Mucosa of stomach (tissue), 1 donor: ENCODE results near the gene EXOSC5.

ENCODE experiments used
- H3K27me3 ChIP-seq: one replicate; pipeline ENCODE4 v1.7.0; 2013; ENCODE audit warnings: mild to moderate bottlenecking, low read length; ENCODE audit not compliant: control insufficient read depth, insufficient read depth
- H3K36me3 ChIP-seq: one replicate; pipeline ENCODE4 v1.7.0; 2013; ENCODE audit warnings: low read length; ENCODE audit not compliant: control insufficient read depth, insufficient read depth
- H3K4me1 ChIP-seq: one replicate; pipeline ENCODE4 v1.7.0; 2013; ENCODE audit warnings: mild to moderate bottlenecking, low read length; ENCODE audit not compliant: control insufficient read depth, insufficient read depth
- H3K4me3 ChIP-seq: one replicate; pipeline ENCODE4 v1.7.0; 2013; ENCODE audit warnings: low read length
- H3K9ac ChIP-seq: one replicate; pipeline ENCODE4 v1.7.0; 2013; ENCODE audit warnings: mild to moderate bottlenecking, low read length, moderate library complexity
- H3K9me3 ChIP-seq: one replicate; pipeline ENCODE4 v1.7.0; 2013; ENCODE audit warnings: mild to moderate bottlenecking, low read length, moderate library complexity; ENCODE audit not compliant: control insufficient read depth
- donor health status: Pancreatic carcinoma.

EXOSC5 gene

DNA sequence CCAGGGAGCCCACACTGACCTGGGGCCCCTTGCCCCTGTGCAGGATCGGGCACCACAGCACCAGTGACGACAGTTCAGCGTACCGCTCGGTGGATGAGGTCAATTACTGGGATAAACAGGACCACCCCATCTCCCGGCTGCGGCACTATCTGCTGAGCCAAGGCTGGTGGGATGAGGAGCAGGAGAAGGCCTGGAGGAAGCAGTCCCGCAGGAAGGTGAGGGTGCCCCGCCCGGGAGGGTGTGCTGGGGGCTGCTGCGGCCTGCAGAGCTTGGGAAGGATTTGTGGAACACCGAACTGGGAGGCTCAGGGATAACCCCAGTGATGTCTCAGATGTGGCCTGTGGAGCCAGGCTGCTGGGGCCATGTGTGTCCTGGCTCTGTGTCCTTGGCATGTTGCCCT lies 25.8 kb upstream of the EXOSC5 start:
- H3K4me1 ChIP-seq: peaks cover 46% of the 10 kb centered on the region
- no peak overlapping the region for H3K9ac ChIP-seq
- H3K27me3 ChIP-seq: no peaks in the 10 kb centered on the region
- peaks cover 13% of the 10 kb centered on the region for H3K36me3 ChIP-seq
- H3K9me3 ChIP-seq: no peaks in the 10 kb centered on the region
- H3K4me3 ChIP-seq: no peak overlapping the region

DNA sequence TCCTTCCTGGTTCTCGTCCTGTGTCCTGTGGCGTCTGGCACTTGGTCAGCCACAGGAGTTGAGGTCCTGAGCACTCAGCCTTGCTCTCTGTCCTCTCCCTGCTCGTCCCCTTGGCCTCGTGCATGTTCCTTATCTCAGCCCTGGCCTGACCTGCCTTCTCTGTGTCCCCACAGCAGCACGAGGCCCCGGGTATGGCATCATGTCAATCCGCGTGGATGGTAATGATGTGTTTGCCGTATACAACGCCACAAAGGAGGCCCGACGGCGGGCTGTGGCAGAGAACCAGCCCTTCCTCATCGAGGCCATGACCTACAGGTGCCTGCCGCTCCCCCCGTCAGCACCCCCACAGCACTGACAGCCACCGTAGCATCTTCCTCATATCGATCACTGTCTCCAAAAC lies 25.3 kb upstream of the EXOSC5 start:
- no peak overlapping the region for H3K9ac ChIP-seq
- peaks cover 41% of the 10 kb centered on the region for H3K4me1 ChIP-seq
- peaks cover 13% of the 10 kb centered on the region for H3K36me3 ChIP-seq
- no peak overlapping the region for H3K4me3 ChIP-seq
- H3K27me3 ChIP-seq: no peaks in the 10 kb centered on the region
- no peaks in the 10 kb centered on the region for H3K9me3 ChIP-seq

DNA sequence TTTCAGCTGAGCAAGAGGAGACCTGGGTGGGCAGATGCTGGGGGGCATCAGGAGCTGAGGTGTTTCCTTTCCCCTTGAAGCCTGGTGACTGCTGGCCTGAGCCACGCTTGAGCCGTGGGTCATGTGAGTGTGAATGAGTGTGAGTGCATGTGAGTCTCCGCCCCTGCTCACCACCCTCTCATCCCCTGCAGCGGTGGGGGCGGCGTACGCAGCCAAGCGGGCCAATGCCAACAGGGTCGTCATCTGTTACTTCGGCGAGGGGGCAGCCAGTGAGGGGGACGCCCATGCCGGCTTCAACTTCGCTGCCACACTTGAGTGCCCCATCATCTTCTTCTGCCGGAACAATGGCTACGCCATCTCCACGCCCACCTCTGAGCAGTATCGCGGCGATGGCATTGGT lies 24.8 kb upstream of the EXOSC5 start:
- Histone ChIP-seq H3K4me3 (no peak overlapping the region), H3K9ac (no peak overlapping the region), H3K27me3 (no peaks in the 10 kb centered on the region), H3K4me1 (peaks cover 39% of the 10 kb centered on the region), H3K9me3 (no peaks in the 10 kb centered on the region), H3K36me3 (peaks cover 13% of the 10 kb centered on the region)

DNA sequence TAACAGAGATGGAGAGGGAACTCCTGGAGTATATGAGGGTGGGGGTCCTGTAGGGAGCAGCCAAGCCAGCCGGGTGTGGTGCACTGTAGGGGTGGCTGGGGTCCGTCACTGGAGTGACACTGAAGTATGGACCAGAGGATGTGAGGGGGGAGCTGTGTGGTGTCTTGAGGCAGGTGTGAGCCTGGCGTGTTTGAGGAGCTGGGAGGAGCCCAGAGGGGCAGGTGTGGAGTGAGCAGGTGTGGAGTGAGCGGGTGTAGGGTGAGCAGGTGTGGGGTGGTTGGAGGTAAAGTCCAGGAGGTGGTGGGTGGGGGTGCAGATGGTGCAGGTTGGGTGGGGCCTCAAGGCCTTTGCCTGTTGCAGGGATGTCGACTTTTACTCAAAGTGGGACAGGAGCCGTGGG lies 24.2 kb upstream of the EXOSC5 start:
- no peaks in the 10 kb centered on the region for H3K27me3 ChIP-seq
- no peak overlapping the region for H3K4me3 ChIP-seq
- no peak overlapping the region for H3K9ac ChIP-seq
- H3K36me3 ChIP-seq: peaks cover 13% of the 10 kb centered on the region
- peaks cover 38% of the 10 kb centered on the region for H3K4me1 ChIP-seq
- H3K9me3 ChIP-seq: no peaks in the 10 kb centered on the region

DNA sequence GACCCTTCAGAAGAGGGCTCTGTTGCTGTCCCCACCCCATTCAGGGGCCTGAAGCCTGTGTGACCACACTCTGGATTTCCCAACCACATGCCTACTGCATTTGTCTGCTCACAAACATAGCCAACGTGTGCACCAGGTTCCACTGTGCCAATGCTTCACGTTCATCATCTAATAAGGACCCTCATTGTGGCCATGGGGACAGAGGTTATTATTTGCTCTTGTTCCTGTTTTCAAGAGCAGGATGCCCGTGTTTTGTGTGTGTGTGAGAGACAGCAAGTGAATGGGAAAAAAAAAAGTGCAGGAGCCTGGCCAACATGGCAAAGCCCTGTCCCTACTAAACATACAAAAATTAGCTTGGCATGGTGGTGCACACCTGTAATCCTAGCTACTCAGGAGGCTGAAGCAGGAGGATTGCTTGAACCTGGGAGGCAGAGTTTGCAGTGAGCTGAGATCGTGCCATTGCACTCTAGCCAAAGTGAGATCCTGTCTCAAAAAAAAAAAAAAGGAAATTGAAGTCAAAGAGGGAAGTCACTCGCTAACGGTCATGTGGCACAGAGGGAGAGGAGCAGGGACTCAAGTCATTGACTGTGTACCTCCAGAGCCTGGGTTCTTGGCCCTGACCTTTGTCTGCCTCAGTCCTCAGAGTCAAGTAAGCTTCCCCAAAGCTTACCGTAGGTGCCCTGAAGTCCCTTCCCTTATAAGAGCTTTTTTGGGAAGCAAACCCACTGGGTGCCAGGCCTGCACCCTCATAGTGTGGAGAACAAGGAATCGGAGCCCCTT lies 23.1 kb upstream of the EXOSC5 start:
- Histone ChIP-seq H3K9ac (no peak overlapping the region), H3K36me3 (peaks cover 13% of the 10 kb centered on the region), H3K27me3 (no peaks in the 10 kb centered on the region), H3K4me1 (peaks cover 33% of the 10 kb centered on the region), H3K9me3 (no peaks in the 10 kb centered on the region), H3K4me3 (no peak overlapping the region)

DNA sequence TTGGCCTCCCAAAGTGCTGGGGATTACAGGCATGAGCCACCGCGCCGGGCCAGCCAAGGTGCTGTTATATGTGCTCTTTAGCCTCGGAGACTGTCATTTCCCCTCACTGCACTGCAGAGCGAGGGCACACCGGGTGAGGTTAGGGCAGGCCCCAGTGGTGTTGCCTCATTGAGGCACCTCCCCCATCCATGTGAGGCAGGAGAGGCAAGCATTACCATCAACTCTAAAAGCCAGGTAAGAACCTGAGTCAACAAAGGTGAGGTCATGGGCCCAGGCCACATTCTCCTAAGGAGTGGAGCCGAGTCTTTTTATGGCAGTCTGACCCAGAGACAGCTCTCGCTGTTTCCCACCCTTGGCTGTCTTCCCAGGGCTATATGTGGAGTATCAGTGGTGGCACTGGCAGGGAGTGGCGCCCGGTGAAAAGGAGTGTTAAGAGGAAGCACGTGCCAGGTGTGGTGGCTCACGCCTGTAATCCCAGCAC lies 19.1 kb upstream of the EXOSC5 start:
- Histone ChIP-seq H3K9ac (no peak overlapping the region), H3K4me3 (no peak overlapping the region), H3K36me3 (peaks cover 6% of the 10 kb centered on the region), H3K9me3 (no peaks in the 10 kb centered on the region), H3K27me3 (no peaks in the 10 kb centered on the region), H3K4me1 (peaks cover 26% of the 10 kb centered on the region)

DNA sequence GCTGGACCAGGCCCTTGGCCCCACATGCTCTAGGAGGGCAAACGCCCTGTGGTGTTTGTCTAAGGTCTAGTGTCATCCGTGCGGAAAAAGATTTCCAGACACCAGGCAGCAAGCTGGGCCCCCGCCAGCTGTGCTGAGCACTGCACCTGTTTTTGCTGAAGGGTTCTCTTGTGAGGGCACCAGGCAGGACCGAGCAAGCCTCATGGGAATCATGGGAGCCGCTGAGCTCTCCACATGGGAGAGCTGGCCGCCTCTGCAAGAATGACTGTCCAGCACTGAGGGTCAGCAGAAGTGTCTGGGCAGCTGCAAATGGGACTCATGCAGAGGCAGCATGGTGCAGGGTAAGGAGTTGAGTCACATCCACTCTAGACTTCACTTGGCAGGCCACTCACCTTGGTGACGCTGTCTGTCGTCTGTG lies 18.0 kb upstream of the EXOSC5 start:
- H3K4me1 ChIP-seq: peaks cover 31% of the 10 kb centered on the region
- peaks cover 6% of the 10 kb centered on the region for H3K36me3 ChIP-seq
- H3K9ac ChIP-seq: no peak overlapping the region

DNA sequence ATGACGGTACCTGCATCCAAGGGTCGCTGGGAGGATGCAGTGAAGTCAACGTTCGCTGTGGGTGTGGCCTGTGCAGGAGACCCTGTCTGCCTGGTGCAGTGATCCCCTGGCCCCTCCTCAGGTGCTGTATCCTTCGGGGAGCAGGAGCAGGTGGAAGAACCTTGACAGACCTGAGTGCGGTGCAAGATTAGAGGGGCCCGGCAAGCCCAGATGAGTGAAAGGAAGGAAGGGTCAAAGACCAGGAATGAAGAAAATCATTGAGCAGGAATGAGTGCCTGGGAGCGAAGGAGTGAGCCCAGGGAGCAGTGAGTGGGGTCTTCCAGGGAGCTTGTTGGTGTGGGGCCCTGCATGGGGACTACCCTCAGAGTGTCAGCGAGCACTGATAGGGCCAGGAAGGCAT lies 17.3 kb upstream of the EXOSC5 start:
- Histone ChIP-seq H3K9ac (no peak overlapping the region), H3K36me3 (peaks cover 6% of the 10 kb centered on the region), H3K27me3 (no peaks in the 10 kb centered on the region), H3K4me3 (no peak overlapping the region), H3K9me3 (no peaks in the 10 kb centered on the region), H3K4me1 (peaks cover 38% of the 10 kb centered on the region)

More for the DNA sequence above, 18.0 kb upstream of the EXOSC5 start:
- no peaks in the 10 kb centered on the region for H3K9me3 ChIP-seq
- H3K27me3 ChIP-seq: no peaks in the 10 kb centered on the region
- H3K4me3 ChIP-seq: no peak overlapping the region

DNA sequence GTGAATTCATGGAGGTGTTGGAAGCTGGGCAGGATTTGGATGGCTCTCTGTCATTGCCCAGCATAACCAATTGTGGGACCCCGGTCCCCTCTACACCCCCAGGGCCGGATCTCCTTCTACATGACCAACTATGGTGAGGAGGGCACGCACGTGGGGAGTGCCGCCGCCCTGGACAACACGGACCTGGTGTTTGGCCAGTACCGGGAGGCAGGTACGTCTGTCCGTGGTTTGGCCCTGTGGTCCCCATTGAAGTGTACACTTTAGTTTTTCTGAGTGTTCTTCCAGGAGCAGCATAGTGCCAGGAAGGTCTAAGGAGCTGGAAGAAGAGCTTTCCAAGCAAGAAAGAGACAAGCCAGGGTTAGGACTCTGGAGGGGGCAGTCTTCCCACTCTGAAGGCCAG lies 16.8 kb upstream of the EXOSC5 start:
- H3K4me3 ChIP-seq: no peak overlapping the region
- H3K9me3 ChIP-seq: no peaks in the 10 kb centered on the region
- H3K9ac ChIP-seq: no peak overlapping the region
- H3K27me3 ChIP-seq: no peaks in the 10 kb centered on the region
- peaks cover 2% of the 10 kb centered on the region for H3K36me3 ChIP-seq
- peaks cover 43% of the 10 kb centered on the region for H3K4me1 ChIP-seq

DNA sequence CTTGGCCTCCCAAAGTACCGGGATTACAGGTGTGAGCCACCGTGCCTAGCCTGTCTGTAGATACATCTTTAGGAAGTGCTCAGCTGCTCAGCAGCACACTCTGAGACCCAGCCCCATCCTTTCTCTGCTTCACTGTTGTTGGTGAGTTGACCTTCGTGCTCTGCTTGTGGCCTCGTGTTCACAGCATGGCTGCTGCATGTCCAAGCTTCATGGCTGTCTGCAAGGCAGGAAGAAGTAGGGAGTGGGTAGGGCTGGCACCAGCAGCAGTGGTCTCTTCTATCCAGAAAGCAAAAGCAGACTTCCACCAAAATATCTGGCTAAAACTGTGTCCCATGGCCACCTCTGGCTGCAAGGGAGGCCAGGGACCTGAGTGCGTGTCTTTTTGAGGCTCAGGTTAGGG lies 15.8 kb upstream of the EXOSC5 start:
- no peaks in the 10 kb centered on the region for H3K36me3 ChIP-seq
- no peaks in the 10 kb centered on the region for H3K27me3 ChIP-seq
- H3K4me1 ChIP-seq: peaks cover 53% of the 10 kb centered on the region
- no peak overlapping the region for H3K4me3 ChIP-seq
- H3K9me3 ChIP-seq: no peaks in the 10 kb centered on the region
- no peak overlapping the region for H3K9ac ChIP-seq

DNA sequence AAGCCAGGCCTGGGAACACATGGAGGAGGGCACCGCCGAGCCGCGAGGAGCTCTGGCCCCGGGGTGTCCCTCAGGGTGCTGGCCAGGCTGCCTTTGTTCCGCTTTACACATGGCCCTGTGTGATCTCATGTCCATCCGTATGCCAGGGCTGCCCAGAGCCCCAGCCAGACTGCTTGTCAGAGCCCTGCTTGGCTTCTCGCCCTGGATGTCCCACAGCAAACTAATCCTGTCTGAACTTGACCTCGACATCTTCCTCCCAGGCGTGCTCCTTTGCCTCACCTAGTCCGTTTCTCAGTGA lies 14.8 kb upstream of the EXOSC5 start:
- no peaks in the 10 kb centered on the region for H3K9me3 ChIP-seq
- H3K4me3 ChIP-seq: no peak overlapping the region
- no peaks in the 10 kb centered on the region for H3K36me3 ChIP-seq
- H3K9ac ChIP-seq: no peak overlapping the region
- H3K27me3 ChIP-seq: no peaks in the 10 kb centered on the region
- H3K4me1 ChIP-seq: peaks cover 54% of the 10 kb centered on the region

DNA sequence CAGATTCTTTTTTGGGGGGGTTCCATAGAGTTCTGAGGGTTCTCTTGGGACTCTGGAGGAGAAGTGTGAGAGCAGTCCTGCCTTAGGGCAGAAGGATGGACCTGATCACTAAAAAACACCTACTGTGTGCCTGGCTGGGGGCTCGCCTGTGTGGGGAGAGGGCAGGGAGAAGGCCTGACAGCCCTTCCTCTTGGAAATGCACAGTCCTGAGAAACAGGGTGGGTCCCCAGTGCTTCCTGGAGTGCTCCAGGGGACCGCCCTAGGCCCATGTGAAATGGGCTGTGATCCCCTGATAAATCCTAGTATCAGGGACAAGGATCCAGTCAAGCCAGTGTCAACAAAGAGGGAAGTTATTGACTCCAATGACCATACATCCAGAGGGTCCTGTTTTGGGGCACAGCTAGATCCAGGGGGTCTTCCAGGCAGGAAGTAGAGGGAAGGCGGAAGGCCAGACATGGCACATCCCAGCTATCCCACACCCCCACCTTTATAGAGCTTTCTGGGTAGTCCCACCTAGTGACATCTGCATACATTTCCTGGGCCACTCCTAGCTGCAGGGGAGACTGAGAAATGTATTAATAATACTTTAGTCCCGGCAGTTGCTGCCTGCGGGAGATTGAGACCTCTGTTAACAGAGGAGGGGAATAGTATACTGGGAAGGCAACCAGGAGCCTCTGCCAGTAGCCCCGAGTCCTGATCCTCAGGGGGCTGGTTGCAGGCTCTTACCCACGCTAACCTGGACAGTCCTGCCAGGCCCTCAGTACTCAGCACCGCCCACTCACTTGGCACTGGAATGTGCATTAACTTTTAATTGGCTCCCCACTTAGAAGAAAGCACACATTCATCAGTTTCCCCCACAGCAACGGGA lies 14.2 kb upstream of the EXOSC5 start:
- Histone ChIP-seq H3K9me3 (no peaks in the 10 kb centered on the region), H3K4me1 (peaks cover 48% of the 10 kb centered on the region), H3K36me3 (no peaks in the 10 kb centered on the region), H3K9ac (no peak overlapping the region), H3K27me3 (no peaks in the 10 kb centered on the region), H3K4me3 (no peak overlapping the region)
